GM18868 (cell line): ENCODE results near the gene HERC4.
"Not testable (repeated sequence)": the region's sequence is repeated elsewhere in the genome, so short reads cannot be mapped to it uniquely, and the experiment has no call there.

Source experiments
- ATAC-seq: cut with Tn5 transposase; IDR thresholded peaks from one replicate; pipeline ENCODE4 v1.9.1; 2021; ENCODE audit warnings: mild to moderate bottlenecking, moderate library complexity; ENCODE audit not compliant: unreplicated experiment

The HERC4 gene

GRCh38 chr10:68047554-68048327 is 27.3 kb downstream of the HERC4 start:
- ATAC-seq: no peak

GRCh38 chr10:68047122-68047521 is 28.0 kb downstream of the HERC4 start:
- no peak for ATAC-seq

DNA sequence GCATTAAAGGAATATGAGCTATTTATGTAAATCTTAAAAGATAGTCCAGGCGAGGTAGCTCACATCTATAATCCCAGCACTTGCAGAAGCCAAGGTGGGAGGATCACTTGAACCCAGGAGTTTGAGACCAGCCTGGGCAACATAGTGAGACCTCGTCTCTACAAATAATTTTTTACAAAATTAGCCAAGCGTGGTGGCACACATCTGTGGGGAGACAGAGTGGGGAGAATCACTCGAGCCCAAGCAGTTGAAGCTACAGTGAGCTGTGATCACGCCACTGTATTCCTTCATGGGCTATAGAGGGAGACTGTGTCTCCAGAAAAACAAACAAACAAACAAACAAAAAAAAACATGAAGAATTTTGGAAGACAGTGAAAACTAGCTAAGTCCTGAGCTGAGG is 28.4 kb downstream of the HERC4 start:
- ATAC-seq: no peak

DNA sequence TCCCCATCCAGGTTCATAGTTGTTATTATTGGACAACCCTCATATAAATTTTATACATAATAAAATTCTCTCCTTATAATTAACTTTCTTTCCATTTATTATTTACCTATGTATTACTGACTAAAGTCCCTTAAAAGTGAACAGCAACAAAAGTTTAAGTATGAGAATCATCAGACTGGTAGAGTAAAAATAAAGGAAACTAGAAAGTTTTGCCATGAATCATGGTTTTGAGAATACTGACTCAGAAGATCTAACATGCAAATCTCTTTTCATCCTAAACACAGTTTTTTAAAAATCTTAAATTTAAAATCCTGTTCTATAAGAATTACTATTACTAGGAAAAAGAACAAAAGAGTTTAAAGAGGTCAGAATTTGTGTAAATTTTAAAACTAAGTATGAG is 32.1 kb downstream of the HERC4 start:
- ATAC-seq: no peak

DNA sequence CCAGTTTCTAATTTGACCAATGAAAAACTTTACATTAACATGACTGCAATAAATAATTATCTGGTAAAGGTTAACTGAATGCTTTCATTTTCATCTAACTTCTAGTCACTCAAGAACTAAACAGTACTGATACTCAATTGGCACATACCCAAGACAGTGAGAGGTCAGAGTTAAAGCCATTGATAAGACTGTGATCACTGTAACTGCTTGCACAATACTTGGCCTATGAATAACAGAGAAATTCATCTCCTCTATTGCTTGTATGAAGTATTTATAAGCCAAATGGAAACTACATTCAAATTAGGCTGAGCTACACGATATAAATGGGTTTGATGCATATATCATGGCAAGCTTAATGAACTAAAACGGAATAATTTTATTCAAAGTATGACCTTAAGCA is 43.0 kb downstream of the HERC4 start:
- ATAC-seq: no peak

DNA sequence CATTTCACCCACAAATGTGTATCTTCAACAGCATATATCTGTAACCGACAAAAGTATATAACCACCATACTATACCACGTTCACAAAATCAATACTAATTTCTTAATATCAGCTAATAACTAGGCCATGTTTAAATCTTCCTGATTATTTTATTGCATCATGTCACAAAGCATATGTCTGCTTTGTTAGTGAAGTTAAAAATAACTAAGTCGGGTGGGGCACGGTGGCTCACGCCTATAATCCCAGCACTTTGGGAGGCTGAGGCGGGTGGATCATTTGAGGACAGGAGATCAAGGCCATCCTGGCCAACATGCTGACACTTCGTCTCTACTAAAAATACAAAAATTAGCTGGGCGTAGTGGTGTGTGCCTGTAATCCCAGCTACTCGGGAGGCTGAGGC is 47.7 kb downstream of the HERC4 start:
- ATAC-seq: no peak

GRCh38 chr10:68023292-68023691 is 51.8 kb downstream of the HERC4 start:
- ATAC-seq: no peak

DNA sequence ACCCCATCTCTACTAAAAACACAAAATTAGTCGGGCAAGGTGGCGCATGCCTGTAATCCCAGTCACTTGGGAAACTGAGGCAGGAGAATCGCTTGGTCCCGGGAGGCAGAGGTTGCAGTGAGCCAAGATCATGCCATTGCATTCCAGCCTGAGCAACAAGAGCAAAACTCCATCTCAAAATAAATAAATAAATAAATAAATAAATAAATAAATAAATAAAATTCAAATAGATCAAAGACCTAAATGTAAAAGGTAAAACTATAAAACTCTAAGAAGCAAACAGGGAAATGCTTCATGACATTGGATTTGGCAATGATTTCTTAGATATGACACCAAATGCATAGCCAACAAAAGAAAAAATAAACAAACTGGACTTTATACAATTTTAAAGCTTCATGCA is 52.8 kb downstream of the HERC4 start:
- not testable (repeated sequence) for ATAC-seq

- not testable (repeated sequence) for ATAC-seq
Observed at GRCh38 chr10:68016519-68016918, 58.6 kb downstream of the HERC4 start.

DNA sequence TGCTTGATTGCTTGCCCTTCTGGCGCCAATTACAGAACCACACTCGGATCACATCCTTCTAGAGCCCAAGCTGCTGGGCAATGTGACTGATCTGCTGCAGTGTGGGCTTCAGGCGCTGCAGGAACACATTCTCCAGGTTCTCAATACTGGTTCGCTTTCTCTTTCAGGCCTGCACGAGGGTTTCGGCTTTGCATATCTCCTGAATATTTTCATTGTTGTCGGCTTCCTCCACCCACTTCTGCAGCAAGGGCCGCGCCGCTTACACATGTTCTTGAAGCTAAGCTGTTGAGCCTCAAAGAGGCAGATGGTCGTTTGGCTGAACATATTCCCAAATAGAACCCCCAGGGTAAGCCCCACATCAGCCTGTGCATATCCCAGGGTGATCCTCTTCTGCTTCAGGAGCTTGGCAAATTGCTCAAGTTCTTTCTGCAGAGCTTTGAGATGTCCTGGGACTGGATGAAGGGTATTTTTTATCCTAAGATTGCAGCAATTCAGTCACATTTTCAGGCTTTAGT is 64.6 kb downstream of the HERC4 start:
- ATAC-seq: no peak

GRCh38 chr10:68007356-68007755 is 67.7 kb downstream of the HERC4 start:
- ATAC-seq: no peak

- no peak for ATAC-seq
Observed at GRCh38 chr10:68001539-68001938, 73.5 kb downstream of the HERC4 start.

DNA sequence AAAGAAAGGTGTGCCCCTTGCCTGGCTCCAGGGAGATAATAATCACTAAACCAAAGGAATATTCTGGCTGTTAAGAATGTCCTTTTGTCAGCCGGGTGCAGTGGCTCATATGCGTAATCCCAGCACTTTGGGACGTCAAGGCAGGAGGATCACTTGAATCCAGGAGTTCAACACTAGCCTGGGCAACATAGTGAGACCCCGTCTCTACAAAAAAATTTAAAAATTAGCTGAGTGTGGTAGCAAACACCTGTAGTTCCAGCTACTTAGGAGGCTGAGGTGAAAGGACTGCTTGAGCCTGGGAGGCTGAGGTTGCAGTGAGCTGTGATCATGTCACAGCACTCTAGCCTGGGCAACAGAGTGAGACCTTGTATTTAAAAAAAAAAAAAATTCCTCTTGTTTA is 74.1 kb downstream of the HERC4 start:
- no peak for ATAC-seq

DNA sequence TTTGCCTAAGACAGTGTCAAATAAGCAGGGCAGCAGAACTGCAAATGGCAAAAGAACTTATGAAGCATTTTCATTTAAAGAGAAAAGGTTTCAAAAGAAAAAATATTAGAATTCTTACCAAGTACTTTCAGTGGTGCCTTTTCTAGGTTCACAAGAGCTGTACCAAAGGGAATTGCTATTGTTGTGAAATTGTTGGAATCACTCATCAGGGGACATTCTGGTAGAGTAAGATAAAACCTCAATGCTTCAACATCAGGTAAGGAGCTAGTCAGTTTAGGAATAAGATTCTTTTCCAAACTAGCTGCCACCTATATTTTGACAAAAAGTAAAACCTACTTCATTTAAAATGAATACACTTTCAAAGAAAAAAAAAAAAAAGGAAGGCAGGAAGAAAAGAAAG is 85.0 kb downstream of the HERC4 start:
- no peak for ATAC-seq

DNA sequence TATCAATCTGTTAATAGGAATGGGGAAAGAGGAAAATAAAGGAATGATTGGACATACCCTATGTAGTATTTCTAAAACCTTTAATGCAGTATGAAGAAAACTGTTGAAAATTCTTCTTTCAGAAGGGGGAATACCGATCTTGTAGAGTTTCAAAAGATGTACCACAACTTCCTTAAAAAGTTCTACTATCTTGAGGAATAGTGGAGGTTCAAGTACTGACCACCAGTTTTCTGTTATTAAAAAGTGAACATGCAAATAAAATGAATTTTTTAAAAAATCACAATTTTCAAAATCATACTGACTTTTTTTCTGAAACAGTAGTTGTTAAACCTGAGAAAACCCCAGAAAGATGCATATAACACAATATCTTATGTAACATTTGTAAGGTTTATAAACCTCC is 86.5 kb downstream of the HERC4 start:
- no peak for ATAC-seq

GRCh38 chr10:67982603-67983002 is 92.5 kb downstream of the HERC4 start:
- not testable (repeated sequence) for ATAC-seq

DNA sequence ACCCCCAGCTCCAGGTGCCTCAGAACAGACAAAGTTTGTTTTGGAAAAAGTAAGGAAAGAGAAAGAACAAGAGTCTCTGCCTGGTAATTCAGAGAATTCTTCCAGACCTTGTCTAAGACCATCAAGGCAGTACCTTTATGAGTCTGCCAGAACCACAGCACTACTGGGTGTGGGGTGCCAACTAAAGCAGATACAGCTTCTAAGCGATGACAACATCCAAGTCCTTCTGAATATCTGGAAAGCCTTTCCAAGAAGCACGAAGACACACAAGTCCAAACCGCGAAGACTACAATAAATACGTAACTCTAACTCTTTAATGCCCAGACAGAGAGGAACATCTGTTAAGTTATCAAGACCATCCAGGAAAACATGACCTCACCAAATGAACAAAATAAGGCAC is 96.3 kb downstream of the HERC4 start:
- no peak for ATAC-seq

GRCh38 chr10:67977251-67977650 is 97.8 kb downstream of the HERC4 start:
- ATAC-seq: no peak

- no peak for ATAC-seq
Observed at GRCh38 chr10:67976292-67977245, 98.5 kb downstream of the HERC4 start.

- ATAC-seq: no peak
Observed at GRCh38 chr10:67975871-67976270, 99.2 kb downstream of the HERC4 start.

- ATAC-seq: no peak
Observed at GRCh38 chr10:67971311-67971710, 103.8 kb downstream of the HERC4 start.

GRCh38 chr10:67969875-67970274 is 105.2 kb downstream of the HERC4 start:
- ATAC-seq: no peak
